ENCODE results near the gene OPA1. TPM values are rescaled to one million over a fixed set of nuclear protein-coding genes. Genes with fewer than 3 reads are reported as not detected.

Gene OPA1
- total RNA-seq, 1 donor from 2014 or later, result 54.6 TPM

- TF ChIP-seq, protein P1, sequence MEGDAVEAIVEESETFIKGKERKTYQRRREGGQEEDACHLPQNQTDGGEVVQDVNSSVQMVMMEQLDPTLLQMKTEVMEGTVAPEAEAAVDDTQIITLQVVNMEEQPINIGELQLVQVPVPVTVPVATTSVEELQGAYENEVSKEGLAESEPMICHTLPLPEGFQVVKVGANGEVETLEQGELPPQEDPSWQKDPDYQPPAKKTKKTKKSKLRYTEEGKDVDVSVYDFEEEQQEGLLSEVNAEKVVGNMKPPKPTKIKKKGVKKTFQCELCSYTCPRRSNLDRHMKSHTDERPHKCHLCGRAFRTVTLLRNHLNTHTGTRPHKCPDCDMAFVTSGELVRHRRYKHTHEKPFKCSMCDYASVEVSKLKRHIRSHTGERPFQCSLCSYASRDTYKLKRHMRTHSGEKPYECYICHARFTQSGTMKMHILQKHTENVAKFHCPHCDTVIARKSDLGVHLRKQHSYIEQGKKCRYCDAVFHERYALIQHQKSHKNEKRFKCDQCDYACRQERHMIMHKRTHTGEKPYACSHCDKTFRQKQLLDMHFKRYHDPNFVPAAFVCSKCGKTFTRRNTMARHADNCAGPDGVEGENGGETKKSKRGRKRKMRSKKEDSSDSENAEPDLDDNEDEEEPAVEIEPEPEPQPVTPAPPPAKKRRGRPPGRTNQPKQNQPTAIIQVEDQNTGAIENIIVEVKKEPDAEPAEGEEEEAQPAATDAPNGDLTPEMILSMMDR (IDR thresholded peaks at IDR 0.05), result no peak
- peaks cover 10% of the 10 kb centered on the region for H3K27me3 Mint-ChIP-seq (ENCODE audit: low read depth)
- no peak overlapping the region for H3K4me3 Mint-ChIP-seq (ENCODE audit: unreplicated experiment)
- no peak overlapping the region for H3K27ac Mint-ChIP-seq (ENCODE audit: unreplicated experiment)
- DNase-seq (ENCODE audit: low spot score), result no peak
- H3K4me1 Mint-ChIP-seq (ENCODE audit: low read depth), result no peaks in the 10 kb centered on the region
- H3K36me3 Mint-ChIP-seq (ENCODE audit: low read depth), result peaks cover under 1% of the 10 kb centered on the region
- peaks cover 12% of the 10 kb centered on the region for H3K9me3 Mint-ChIP-seq (ENCODE audit: low read depth)
Observed at GRCh38 chr3:193711523-193711963, 118.5 kb downstream of the OPA1 start.

DNA sequence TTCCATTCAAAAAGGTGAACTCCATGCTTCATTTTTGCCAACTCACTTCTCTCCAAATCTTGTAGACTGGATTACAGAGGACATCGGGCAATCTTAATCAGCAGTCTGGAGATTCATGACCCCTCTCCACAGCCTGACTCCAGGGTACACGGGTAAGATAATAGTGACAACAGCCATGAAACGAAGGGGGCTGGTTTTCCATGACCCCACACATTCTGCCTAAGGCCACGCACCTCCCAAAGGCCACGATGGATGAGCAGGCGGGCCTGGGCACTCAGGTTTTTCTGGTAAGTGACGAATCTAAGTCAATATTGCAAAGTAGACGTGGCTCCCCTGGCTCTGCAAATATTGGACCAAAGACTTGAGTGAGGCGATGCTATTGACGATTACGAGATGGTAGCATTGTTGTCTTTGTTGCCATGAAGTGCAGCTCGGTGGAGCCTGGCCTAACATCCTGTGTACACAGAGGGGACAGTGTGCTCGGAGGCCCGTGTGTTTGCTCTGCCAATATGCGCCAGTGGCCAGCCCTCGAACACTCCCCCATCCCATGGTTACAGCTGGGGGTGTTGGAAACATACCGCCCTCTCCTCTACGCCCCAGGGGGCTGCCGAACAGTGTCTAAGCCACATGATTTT lies 119.1 kb downstream of the OPA1 start:
- H3K4me3 Mint-ChIP-seq (ENCODE audit: unreplicated experiment), result no peak overlapping the region

DNA sequence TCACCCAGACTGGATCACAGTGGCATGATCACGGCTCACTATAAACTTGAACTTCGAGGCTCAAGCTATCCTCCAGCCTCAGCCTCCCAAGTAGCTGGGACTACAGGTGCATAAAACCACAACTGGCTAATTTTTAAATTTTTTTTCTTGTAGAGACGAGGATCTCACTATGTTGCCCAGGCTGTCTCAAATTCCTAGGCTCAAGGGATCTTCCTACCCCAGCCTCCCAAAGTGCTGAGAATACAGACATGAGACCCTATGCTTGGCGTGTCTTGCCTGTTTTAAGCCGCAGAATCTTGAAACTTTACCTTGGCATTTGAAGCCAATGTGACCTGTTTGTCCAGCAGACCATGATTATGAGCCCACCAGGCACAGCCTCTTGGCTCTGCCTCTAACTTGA lies 119.9 kb downstream of the OPA1 start:
- TF ChIP-seq, protein P1 (IDR thresholded peaks at IDR 0.05), result no peak
- Mint-ChIP-seq H3K27ac (ENCODE audit: unreplicated experiment) (no peak overlapping the region), H3K36me3 (ENCODE audit: low read depth) (peaks cover 4% of the 10 kb centered on the region), H3K4me3 (ENCODE audit: unreplicated experiment) (no peak overlapping the region), H3K27me3 (ENCODE audit: low read depth) (peaks cover 6% of the 10 kb centered on the region), H3K4me1 (ENCODE audit: low read depth) (no peaks in the 10 kb centered on the region), H3K9me3 (ENCODE audit: low read depth) (peaks cover 15% of the 10 kb centered on the region)
- DNase-seq (ENCODE audit: low spot score), result no peak

More for the DNA sequence above, 119.1 kb downstream of the OPA1 start:
- DNase-seq (ENCODE audit: low spot score), result no peak
- Mint-ChIP-seq H3K27me3 (ENCODE audit: low read depth) (peaks cover 10% of the 10 kb centered on the region), H3K9me3 (ENCODE audit: low read depth) (peaks cover 12% of the 10 kb centered on the region), H3K36me3 (ENCODE audit: low read depth) (peaks cover 1% of the 10 kb centered on the region), H3K27ac (ENCODE audit: unreplicated experiment) (no peak overlapping the region), H3K4me1 (ENCODE audit: low read depth) (no peaks in the 10 kb centered on the region)
- TF ChIP-seq, protein P1 (IDR thresholded peaks at IDR 0.05), result no peak

GRCh38 chr3:193714523-193715137 lies 121.6 kb downstream of the OPA1 start:
- Mint-ChIP-seq H3K27me3 (ENCODE audit: low read depth) (peaks cover 5% of the 10 kb centered on the region), H3K4me1 (ENCODE audit: low read depth) (no peaks in the 10 kb centered on the region), H3K27ac (ENCODE audit: unreplicated experiment) (no peak overlapping the region), H3K9me3 (ENCODE audit: low read depth) (peaks cover 19% of the 10 kb centered on the region), H3K4me3 (ENCODE audit: unreplicated experiment) (no peak overlapping the region), H3K36me3 (ENCODE audit: low read depth) (peaks cover 4% of the 10 kb centered on the region)
- TF ChIP-seq, protein P1 (IDR thresholded peaks at IDR 0.05), result no peak
- DNase-seq (ENCODE audit: low spot score), result no peak

- H3K36me3 Mint-ChIP-seq (ENCODE audit: low read depth), result peaks cover 6% of the 10 kb centered on the region
- peaks cover under 1% of the 10 kb centered on the region for H3K27me3 Mint-ChIP-seq (ENCODE audit: low read depth)
- peaks cover 22% of the 10 kb centered on the region for H3K9me3 Mint-ChIP-seq (ENCODE audit: low read depth)
- no peak for DNase-seq (ENCODE audit: low spot score)
- no peak overlapping the region for H3K27ac Mint-ChIP-seq (ENCODE audit: unreplicated experiment)
- no peak overlapping the region for H3K4me3 Mint-ChIP-seq (ENCODE audit: unreplicated experiment)
- no peaks in the 10 kb centered on the region for H3K4me1 Mint-ChIP-seq (ENCODE audit: low read depth)
- TF ChIP-seq, protein P1 (IDR thresholded peaks at IDR 0.05), result no peak
Observed at GRCh38 chr3:193716150-193716549, 123.1 kb downstream of the OPA1 start.
